Measurements from ENCODE around the gene PKN1. TPM values are rescaled to one million over a fixed set of nuclear protein-coding genes. Genes with fewer than 3 reads are reported as not detected.
A peak's percentile ranks its signal among the peaks of the same experiment; 100 is the strongest.

Gene PKN1
- total RNA-seq, 2 donors from 2014 or later: 119 to 146 TPM

DNA sequence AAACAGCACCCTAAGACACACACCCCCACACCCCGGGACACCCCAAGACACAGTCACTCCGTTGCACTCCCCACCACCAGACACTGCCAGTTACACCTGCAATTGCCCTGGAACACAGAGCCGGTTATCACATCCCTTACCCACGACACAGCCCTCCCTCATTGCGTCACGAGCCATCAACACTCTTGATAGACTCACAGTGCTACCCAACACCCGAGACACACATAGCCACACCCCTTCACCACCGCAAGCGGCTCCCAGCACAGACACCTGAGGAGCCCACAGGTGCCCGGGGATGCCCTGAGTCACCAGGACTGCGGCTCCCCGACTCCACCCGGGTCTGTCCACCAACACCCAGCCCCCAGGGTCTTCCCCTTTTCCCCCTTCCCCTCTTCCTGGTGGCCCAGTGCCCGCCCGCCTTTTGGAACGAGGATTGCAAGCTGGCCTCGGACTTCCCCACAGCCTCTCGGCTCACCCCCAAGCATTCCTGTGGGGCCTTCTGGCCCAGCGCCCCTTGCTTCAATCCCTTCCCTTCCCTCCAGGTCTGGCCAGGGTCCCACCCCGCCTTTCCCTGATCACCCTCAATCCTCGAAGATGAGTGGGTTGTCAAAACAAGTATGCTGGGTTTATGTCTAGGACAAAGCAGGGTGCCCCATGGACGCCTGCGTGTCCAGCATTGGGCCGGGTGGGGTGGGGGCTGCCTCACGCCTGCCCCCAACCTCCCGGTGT lies 43.7 kb downstream of the PKN1 start:
- DNase-seq (peak; percentile 78), ATAC-seq (peak; percentile 39 to 41)
- intact Hi-C loops (cut with DNase I): no loop called here

DNA sequence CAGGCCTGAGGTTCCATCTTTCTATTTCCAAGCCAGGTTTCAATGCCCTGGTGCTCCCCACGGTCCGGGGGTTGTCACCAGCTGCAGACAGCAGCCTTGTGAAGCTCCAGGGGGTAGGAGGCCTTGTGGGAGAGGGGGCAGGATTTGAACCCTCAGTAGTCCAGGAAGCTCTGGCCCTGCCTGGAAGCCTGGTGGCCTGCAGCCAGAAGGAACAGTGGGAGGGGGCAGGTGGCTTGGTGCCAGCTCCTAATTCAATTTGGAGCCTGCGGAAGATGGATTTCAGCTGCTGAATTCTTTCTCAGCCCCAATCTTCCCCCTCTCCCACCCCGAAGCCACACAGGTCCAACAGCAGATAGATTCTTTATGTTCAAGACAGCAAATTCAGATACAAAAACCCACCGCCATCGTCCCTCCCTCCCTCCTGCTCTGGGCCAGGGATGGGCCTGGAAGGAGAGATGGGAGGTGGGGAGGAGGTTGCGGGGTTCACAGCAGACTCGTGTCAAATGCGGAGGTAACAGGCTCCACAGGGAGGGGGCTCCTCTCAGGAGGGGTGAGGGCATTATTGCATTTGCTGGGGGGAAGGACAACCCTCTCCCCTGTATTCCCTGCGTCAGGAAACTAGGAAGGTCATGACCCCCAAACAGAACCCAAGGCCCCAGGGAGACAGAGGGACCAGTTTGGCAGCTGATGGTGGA lies 44.5 kb downstream of the PKN1 start:
- ATAC-seq: peak in 1 of 2 donors; percentile 21
- no peak for DNase-seq
- intact Hi-C loops (cut with DNase I): no loop called here

DNA sequence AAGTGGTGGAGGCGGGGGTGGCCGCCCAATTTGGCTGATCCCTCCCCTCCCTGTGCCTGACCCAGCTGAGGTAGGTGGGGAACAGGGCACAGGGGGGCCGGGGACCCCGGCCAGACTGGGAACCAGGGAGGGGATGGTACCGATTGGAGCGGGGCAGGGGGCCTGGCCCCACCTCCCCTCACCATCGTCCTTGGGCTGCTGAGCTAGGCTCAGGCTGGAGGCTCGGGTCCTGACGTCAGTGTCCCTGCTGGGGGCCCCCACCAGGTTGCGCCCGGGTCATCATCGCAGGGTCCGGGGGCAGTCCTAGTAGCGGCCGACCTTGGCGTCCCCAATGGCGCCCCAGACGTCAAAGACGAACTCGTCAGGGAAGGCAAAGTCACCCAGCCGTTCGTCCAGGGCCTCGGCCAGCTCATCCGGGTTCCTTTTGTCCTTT lies 45.0 kb downstream of the PKN1 start:
- intact Hi-C loops (cut with DNase I): no loop called here
- peak in 1 of 2 donors; percentile 17 for ATAC-seq

DNA sequence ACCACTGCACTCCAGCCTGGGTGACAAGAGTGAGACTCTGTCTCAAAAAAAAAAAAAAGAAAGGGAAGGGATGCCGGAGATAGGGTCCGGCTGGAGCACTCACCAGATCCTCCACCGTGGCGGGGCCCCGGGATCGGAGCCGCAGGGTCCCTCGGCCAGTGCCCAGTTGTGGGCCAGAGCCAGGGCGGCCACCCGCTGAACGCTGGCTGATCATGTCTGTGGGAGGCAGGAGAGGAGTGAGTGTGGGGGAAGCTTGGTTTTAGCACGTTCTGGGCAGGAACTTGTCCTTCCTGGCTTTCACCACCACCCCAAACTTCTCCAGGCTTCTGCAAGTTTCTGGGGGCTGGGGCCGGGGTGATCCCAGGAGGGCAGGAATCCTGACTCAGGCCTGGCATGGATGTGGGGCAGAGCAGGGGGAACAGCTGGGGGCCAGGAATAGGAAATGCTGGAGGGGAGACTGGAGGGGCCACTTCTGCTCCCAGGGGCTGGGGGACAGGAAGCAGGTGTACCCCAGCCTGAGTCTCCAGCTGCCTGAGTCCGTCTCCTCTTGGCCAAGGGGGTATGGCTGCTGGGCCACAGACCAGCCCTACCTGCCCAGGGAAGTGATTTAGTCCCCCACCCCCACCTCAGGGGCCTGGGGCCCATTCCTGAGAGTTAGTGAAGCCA lies 46.3 kb downstream of the PKN1 start:
- ATAC-seq: no peak
- intact Hi-C loops (cut with DNase I): no loop called here
- DNase-seq: no peak

More for the DNA sequence above, 45.0 kb downstream of the PKN1 start:
- DNase-seq: no peak

DNA sequence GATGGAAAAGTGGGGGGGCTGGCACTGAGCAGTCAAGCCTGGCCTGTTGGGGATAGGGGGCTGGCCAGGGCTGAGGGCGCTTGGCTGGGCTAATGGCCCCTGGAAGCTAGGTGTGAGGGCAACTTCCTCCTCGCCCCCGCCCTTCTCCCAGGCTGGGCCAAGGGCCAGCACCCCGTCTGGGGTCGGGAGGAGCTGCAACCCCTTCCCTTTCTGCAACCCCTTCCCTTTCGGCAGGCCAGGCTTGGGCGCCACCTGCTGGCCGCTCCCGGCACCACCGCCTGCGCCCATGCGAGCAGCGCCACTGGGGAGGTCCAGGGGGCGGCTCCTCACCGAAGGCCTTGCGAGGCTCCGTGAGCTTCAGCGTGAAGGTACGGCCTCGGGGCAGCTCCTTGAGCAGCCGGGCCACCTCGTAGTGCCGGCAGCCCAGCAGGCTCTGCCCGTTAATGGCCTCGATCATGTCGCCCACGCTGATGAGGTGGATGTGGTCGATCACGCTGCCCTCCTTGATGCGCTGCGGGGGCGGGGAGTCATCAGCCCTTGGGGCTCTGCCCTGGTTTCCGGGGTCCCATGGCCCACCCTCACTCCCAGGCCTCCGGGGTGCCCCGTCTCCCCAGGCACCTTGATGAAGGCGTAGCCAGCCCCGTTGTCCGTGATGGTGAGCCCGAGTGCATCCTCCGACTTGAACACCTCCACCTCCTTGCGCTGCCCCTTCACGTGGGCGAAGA lies 47.0 kb downstream of the PKN1 start:
- ATAC-seq: peak in 1 of 2 donors; percentile 15
- intact Hi-C loops (cut with DNase I): no loop called here
- no peak for DNase-seq

DNA sequence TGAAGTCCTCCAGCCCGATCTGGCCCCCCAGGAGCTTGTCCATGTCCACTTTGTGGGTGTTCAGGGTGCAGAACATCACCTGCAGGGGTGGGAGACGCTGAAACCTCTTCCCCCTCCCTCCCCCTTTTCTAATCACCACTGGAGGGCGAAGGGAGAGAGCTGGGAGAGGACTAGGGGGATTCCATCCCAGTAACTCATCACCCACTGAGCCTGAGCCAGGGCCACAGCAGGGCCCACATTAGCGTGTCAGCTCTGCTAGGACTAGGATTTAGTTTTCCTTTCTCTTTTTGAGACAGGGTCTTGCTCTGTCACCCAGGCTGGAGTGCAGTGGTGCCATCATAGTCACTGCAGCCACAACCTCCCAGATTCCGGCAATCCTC lies 47.6 kb downstream of the PKN1 start:
- intact Hi-C loops (cut with DNase I): no loop called here

DNA sequence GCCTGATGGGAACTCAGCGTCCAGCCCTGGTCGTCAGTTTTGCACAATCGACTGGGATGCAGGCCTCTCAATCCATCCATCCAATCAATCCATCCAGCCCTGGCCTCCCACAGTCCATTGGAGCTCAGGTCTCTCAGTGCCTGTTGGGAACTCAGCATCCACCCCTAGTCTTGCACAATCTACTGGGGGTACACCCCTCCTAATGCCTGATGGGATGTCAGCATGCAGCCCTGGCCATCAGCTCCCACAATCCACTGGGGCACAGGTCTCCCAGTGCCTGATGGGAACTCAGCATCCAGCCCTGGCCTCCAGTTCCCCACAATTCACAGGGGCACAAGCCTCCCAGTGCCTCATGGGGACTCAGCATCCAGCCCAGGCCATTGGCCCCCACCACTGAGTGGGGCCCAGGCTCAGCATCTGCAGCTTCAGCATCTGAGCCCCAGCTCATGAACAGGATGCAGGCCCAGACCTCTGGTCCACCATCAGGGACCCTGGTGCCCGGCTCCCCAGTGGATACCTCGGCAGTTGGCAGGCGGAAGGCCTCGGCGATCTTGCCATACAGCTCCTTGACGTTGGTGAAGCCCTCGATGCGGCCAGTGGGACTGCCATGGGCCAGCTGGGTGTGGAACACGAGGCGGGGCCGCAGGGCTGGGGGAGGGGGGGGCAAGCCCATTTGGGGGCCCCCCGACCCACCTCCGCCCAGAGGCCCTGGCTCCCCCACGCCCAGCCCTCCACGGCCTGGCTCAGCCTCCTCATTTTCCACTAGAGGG lies 49.3 kb downstream of the PKN1 start:
- DNase-seq (no peak), ATAC-seq (no peak)
- intact Hi-C loops (cut with DNase I): no loop called here

More for the DNA sequence above, 47.6 kb downstream of the PKN1 start:
- no peak for ATAC-seq
- DNase-seq: no peak

DNA sequence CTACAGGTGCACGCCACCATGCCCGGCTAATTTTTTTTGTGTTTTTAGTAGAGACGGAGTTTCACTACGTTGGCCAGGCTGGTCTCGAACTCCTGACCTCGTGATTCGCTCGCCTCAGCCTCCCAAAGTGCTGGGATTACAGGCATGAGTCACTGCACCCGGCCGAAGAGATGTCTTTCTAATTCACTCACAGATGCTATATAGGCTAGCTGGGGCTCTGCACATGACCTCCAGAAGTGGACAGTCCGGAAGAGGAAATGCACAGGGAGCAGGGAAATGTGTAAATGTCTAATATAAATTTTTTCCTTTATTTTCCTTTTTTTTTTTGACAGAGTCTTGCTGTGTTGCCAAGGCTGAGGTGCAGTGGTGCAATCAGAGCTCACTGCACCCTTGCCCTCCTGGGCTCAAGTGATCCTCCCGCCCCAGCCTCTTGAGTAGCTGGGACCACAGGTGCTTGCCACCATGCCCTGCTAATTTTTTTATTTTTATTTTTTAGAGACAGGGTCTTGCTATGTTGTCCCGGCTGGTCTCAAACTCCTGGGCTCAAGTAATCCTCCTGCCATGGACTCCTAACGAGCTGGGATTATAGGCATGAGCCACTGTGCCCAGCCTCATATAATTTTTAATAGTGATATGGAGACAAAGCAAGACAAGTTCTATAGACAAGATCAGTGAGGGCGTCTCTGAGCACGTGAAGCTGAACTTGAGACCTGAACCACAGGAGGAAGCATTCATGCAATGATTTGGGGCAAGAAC lies 54.4 kb downstream of the PKN1 start:
- intact Hi-C loops (cut with DNase I): no loop called here
- no peak for ATAC-seq
- no peak for DNase-seq

DNA sequence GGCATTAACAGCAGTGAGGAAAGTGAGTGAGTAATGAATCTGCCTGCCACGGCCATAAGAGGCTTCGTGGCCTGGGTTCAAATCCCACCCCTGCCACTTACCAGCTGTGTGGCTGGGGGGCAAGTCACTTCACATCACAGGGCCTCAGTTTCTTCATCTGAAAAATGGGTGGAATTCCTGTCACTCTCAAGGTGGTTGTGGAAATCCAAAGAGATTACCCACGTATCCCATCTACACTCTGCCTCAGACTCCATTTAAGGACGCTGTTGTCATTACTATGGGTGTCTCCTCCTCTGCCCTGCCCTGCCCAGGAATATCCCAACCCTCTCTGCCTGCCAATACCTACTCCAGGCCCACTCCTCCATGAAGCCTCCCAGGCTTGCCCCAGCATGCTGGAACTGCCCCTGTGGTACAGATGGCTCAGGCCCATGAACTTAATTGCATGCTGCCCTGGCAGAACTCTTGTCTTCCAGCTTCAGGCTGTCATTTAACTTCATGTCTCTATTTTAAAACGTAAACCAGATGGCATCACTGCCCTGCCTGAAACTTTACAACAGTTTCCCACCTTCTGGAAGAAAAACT lies 59.7 kb downstream of the PKN1 start:
- ATAC-seq (no peak), DNase-seq (no peak)
- intact Hi-C loops (cut with DNase I): no loop called here

DNA sequence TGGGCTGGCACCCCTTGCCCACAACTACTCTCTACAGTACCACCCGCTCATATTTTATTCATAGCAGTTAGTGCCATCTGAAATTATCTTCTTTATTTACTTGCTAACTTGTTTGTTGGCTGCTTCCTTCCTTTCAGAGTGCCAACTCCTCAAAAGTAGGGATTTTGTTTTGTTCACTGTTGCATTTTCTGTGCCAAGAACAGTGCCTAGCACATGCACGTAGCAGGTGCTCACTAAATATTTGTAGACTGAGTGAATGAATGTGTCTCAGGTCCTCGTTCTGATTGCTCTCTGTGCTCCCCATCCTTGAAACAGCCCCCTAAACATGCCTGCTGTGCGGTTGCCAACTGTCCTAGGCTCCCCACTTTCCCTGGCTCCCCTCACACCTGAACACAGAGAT lies 61.3 kb downstream of the PKN1 start:
- no peak for ATAC-seq
- intact Hi-C loops (cut with DNase I): no loop called here
- DNase-seq: no peak

DNA sequence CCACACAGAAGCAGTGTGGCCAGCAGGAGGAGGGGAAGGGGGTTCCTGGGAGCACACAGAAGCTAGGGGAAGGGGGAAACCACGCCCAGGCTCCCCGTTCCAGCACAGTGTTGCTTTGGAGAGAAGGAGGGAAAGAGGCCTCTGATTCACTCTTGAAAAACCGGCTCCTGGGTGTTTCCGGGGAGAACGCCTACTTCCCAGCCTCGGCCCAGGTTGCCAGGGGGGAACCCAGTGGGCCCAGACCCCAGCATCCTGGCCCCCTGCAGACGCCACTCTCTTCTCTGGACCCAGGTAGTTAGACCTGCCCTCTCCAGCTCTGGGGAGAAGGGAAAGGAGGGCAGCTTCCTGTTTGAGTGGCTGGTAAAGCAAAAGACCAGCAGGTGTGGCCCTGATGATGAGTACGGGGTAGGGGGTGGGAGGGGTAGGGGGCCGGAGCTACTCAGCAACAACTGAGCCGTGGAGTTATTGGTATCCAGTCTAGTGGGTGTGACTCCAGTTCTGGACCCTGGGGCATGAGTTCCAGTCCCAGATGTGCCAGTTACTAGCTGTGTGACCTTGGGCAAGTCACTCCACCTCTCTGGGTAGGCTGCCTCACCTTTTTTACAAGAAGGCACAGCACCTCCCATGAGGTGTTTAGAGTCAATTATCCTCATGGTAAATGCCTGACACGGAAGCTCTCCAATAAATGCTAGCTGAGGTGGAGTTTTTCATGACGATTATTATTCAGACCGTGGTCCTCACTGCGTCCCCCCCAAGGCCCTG lies 62.0 kb downstream of the PKN1 start:
- intact Hi-C loops (cut with DNase I): no loop called here
- ATAC-seq (no peak), DNase-seq (no peak)

DNA sequence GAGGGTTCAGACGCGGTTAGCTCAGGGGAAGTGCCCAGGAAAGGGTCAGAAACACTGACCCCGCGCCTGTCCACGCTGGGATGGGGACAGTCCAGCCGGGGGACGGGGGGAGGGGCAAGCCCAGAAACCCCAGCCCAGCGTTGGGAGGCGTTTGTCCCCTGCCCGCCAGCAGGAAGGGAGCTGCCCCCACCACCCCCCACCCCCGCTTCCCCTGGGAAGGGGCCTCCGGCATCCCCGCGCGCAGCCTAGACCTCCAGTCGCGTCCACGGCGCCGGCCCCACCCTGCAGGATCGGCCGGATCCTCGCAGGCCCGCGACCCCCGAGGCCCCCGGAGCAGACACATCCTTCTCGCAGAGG lies 62.5 kb downstream of the PKN1 start:
- DNase-seq (peak; percentile 44), ATAC-seq (peak in 1 of 2 donors; percentile 0)
- intact Hi-C loops (cut with DNase I): no loop called here

DNA sequence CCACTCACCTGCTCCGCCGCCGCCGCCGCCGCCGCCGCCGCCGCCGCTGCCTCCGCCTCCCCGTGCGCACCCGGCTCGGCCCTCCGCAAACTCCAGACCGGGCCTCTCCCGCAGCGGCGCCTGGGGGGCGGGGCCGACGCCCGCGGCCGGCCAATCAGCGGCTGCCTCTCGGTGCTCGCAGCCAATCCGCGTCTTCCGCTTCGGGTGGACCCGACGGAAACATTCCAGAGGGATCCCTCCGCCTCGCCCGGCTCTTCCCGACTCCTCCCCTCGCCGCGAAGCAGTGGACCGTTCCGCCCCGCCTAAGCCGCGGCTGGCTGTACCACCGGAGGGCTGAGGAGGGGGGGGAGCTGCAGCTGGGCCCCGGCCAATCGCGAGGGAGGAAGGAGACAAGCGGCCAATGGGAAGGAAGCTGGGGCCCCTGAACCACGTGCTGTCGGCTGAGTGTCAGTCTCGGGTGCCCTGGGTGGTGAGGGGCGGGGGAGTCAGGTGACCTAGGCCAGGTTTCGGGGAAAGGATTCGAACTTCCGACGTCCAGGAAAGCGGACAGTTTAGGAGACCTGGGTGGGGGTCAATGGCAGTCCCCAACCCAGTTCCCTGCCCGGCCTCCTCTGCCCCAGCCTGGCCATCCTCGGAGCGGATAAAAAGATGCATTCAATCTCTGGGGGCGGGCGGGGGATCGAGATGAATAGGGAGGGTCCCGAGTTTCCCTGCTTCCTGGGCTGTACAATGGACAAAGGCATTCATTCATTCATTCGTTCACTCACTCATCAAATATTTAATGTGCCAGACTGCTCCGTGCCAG lies 63.1 kb downstream of the PKN1 start, which contains the start of gene GIPC1:
GIPC1 (minus strand) TSS at position 99 of the 805 bp plus-strand sequence. CDS start 13,151 bp downstream, outside the sequence.
- intact Hi-C loops (cut with DNase I): no loop called here
- ATAC-seq: peak; percentile 96
- peak; percentile 97 for DNase-seq

DNA sequence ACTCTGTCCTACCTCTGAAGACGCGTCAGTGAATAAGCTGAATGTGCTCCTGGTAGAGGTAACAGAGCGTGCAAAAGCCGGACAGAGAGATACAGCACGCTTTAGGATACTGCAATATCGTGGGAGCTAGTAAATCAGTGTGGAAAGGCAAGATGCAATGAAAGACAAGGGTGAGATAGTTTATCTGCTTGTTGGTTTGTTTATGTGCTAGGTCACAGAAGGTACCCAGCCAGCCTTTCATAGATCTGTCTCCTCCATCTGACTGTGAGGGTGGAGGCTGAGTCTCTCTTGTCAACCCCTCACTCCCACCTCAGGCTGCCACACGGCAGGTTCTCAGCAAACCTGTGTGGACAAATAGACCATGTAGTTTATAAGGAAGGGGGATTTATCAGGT lies 63.7 kb downstream of the PKN1 start:
- peak in 1 of 2 donors; percentile 1 for ATAC-seq
- no peak for DNase-seq
- intact Hi-C loops (cut with DNase I): no loop called here

DNA sequence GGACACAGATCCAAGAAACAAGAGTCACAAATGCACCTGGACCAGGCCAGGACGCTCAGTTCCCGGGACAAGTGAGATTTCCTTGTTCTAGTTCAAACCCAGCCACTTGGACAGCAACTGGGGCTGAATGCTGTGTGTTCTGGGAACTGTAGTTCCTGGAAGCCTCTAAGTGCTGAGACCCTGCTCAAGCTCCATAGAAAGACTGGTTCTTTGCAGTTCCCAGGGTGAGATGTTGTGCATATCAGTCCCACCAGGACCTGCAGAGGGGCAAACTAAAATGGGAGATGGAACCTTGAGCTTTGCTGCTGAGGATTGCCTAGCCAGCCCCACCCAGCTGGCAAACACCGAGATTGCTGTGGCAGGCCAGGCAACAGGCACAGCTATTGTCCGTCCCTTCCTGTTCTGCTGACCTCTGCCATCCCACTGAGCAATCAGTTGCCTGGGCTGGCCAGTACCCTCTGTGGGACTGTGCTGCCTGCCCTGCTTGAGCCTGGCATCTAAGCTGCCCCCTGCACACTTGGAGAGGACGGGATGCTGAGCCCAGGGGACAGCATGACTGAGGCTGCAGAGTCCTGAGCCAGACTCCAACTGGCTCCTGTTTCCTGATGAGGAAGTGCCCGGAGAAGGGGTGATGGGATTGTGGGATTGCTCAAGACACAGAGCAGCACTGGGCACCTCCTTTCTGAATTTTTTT lies 64.3 kb downstream of the PKN1 start:
- peak; percentile 54 for DNase-seq
- intact Hi-C loops (cut with DNase I): no loop called here
- ATAC-seq: peak; percentile 12 to 27

Data from left cardiac atrium (tissue), 4 donors.